Mesendoderm (in vitro differentiated cells): ENCODE data around the gene KRT14.
A peak's percentile ranks its signal among the peaks of the same experiment; 100 is the strongest.
"Not testable (repeated sequence)": the region's sequence is repeated elsewhere in the genome, so short reads cannot be mapped to it uniquely, and the experiment has no call there.

Source experiments
- DNase-seq: peaks from one replicate; pipeline ENCODE4 v3.0.0; 2013
- H2AK5ac ChIP-seq: 2 replicates; pipeline ENCODE4 v1.6.1; 2013; ENCODE audit warnings: low read length, inconsistent platforms
- H2BK120ac ChIP-seq: 2 replicates; pipeline ENCODE4 v1.6.1; 2013; ENCODE audit warnings: low read depth, mild to moderate bottlenecking, low read length, moderate library complexity, mixed read lengths
- H2BK15ac ChIP-seq: replicated peaks from 2 replicates; pipeline ENCODE4 v1.6.1; 2013; ENCODE audit warnings: low read depth, mild to moderate bottlenecking, moderate library complexity
- H2BK5ac ChIP-seq: 2 replicates; pipeline ENCODE4 v1.6.1; 2013; ENCODE audit warnings: low read length, inconsistent platforms
- H3K18ac ChIP-seq: 2 replicates; pipeline ENCODE4 v1.6.1; 2013; ENCODE audit warnings: mild to moderate bottlenecking, low read length, mixed read lengths
- H3K23ac ChIP-seq: one replicate; pipeline ENCODE4 v1.6.1; 2013; ENCODE audit warnings: low read length
- H3K27ac ChIP-seq: 2 replicates; pipeline ENCODE4 v1.5.1; 2013; ENCODE audit warnings: low read depth, mild to moderate bottlenecking, inconsistent platforms, low read length, moderate library complexity
- H3K27me3 ChIP-seq: 2 replicates; pipeline ENCODE4 v1.6.1; 2013; ENCODE audit warnings: low read length, control low read depth, mild to moderate bottlenecking, inconsistent platforms; ENCODE audit not compliant: insufficient read depth, poor library complexity
- H3K36me3 ChIP-seq: 2 replicates; pipeline ENCODE4 v1.6.1; 2013; ENCODE audit warnings: low read length, inconsistent platforms; ENCODE audit not compliant: control insufficient read depth, insufficient read depth
- H3K4ac ChIP-seq: one replicate; pipeline ENCODE4 v1.6.1; 2013; ENCODE audit warnings: low read depth, mild to moderate bottlenecking, low read length, moderate library complexity
- H3K4me1 ChIP-seq: 2 replicates; pipeline ENCODE4 v1.6.1; 2013; ENCODE audit warnings: low read depth, low read length, inconsistent platforms; ENCODE audit not compliant: control insufficient read depth
- H3K4me2 ChIP-seq: 2 replicates; pipeline ENCODE4 v1.6.1; 2013; ENCODE audit warnings: low read length
- H3K4me3 ChIP-seq: 2 replicates; pipeline ENCODE4 v1.5.1; 2013; ENCODE audit warnings: mild to moderate bottlenecking, low read length
- H3K56ac ChIP-seq: one replicate; pipeline ENCODE4 v1.6.1; 2013; ENCODE audit warnings: low read length
- H3K79me1 ChIP-seq: 2 replicates; pipeline ENCODE4 v1.6.1; 2013; ENCODE audit warnings: low read length, inconsistent platforms
- H3K79me2 ChIP-seq: 2 replicates; pipeline ENCODE4 v1.6.1; 2013; ENCODE audit warnings: mild to moderate bottlenecking, low read length; ENCODE audit not compliant: control insufficient read depth, insufficient read depth
- H3K9ac ChIP-seq: 2 replicates; pipeline ENCODE4 v1.6.1; 2013; ENCODE audit warnings: low read length, inconsistent platforms
- H4K5ac ChIP-seq: one replicate; pipeline ENCODE4 v1.6.1; 2013; ENCODE audit warnings: low read length
- H4K8ac ChIP-seq: one replicate; pipeline ENCODE4 v1.6.1; 2013; ENCODE audit warnings: low read depth, mild to moderate bottlenecking, control low read depth, low read length, moderate library complexity
- WGBS: extraction: QIAGEN DNeasy Blood & Tissue Kit; methylation state at CpG from one replicate; pipeline ENCODE4 v1.1.7; 2013; ENCODE audit warnings: low lambda C conversion rate, missing lambda C conversion rate; ENCODE audit not compliant: insufficient coverage; ENCODE audit errors: extremely low coverage; 5-methylcytosine and 5-hydroxymethylcytosine counted together

KRT14 gene

DNA sequence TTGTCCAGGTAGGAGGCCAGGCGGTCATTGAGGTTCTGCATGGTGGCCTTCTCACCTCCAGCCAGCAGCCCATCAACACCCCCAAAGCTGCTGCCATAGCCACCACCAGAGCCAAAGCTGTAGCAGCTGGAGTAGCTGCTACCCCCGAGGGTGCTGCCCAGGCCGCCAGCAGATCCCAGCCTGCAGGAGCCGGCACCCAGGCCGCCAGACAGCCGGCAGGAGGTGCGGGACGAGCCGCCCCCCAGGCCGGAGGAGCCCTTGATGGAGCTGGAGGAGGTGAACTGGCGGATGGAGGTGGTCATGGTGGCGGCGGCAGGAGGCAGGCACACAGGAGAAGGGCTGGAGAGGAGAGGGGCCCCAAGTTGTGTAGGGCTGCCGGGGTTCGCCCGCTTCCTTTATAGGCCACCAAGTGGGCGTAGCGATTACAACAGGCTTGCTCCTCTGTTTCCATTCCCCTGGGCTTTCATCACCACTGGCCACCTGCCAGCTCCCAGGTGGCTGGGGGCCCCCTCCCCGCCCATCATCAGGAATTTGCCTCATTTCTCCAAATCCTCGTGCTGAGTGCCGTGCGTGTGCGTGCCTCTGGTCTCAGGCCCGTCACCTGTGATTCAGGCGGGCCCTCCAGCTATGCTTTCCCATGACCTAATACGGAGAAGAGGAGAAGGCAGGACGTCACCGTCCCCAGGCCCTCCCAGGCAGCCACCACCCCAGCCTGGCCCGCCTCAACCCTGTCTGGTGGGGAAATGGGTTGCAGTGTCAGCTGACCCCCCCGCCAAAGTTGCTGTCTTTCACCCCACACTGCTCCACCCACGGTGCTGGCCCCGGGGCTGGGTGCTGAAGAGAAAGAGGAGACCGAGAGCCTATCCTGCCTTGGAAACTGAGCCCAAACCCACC is 37.8 kb upstream of the KRT14 start, which contains the start of gene KRT17:
Gene KRT17 (minus strand): TSS at position 368 of the 894 bp plus-strand sequence. CDS start 66 bp downstream, at position 302.
- Histone ChIP-seq H4K5ac (no peak within 1 kb of the TSS), H3K56ac (no peak within 1 kb of the TSS), H2AK5ac (no peak within 1 kb of the TSS), H3K27ac (no peak within 1 kb of the TSS), H4K8ac (no peak within 1 kb of the TSS), H2BK15ac (no peak within 1 kb of the TSS), H3K27me3 (no peaks in the 10 kb centered on the region), H2BK120ac (no peak within 1 kb of the TSS), H3K79me2 (no peaks in the 10 kb centered on the region), H3K4me2 (no peak within 1 kb of the TSS), H3K36me3 (no peaks in the 10 kb centered on the region), H2BK5ac (no peak within 1 kb of the TSS), H3K18ac (no peak within 1 kb of the TSS), H3K4me1 (no peaks in the 10 kb centered on the region), H3K23ac (no peak within 1 kb of the TSS), H3K4me3 (no peak within 1 kb of the TSS), H3K9ac (no peak within 1 kb of the TSS), H3K4ac (no peak within 1 kb of the TSS), H3K79me1 (no peaks in the 10 kb centered on the region)
- peak; percentile 36 for DNase-seq
- WGBS: no CpG with 5 or more reads among the region's 33 CpGs

DNA sequence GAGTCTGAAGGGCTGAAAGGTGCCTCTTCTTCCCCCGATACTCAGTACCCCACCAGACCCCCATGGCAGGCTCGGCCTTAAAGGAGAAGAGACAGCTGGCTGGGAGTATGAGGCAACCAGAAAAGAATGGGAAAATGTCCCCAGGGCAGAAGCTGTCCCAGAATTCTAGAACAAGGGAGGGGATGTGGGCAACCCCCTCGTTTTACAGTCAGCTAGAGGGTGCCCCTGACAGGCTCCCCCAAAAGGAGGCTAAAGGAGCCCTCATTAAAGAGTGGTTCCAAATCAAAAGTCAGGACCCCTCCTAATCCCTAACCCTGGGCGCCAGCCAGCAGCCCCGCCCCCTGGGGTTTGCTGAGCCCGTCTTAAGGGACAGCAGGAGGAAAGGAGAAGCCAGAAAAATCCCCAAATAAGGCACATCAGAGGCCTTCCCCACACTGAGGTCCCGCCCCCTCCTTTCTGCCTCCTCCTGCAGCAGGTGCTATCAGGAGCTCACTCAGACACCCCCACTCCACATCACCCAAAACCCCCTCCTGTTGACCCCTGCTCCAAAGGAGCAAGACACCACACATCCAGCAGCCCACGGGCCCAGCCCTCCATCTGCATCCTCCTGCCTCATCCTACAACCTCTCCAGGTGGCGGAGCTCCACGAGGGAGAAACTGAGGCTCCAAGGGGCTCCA is 36.6 kb upstream of the KRT14 start:
- not testable (repeated sequence) for H3K4me2 ChIP-seq, H3K79me2 ChIP-seq, H2AK5ac ChIP-seq, H3K4me1 ChIP-seq, H3K79me1 ChIP-seq, H4K5ac ChIP-seq, H2BK15ac ChIP-seq, H3K4ac ChIP-seq, H3K4me3 ChIP-seq, H4K8ac ChIP-seq, H3K36me3 ChIP-seq, H3K56ac ChIP-seq, H2BK120ac ChIP-seq, H3K27me3 ChIP-seq, H3K23ac ChIP-seq, H2BK5ac ChIP-seq, H3K9ac ChIP-seq, H3K27ac ChIP-seq, H3K18ac ChIP-seq
- DNase-seq: peak; percentile 47
- WGBS: no CpG with 5 or more reads among the region's 10 CpGs

DNA sequence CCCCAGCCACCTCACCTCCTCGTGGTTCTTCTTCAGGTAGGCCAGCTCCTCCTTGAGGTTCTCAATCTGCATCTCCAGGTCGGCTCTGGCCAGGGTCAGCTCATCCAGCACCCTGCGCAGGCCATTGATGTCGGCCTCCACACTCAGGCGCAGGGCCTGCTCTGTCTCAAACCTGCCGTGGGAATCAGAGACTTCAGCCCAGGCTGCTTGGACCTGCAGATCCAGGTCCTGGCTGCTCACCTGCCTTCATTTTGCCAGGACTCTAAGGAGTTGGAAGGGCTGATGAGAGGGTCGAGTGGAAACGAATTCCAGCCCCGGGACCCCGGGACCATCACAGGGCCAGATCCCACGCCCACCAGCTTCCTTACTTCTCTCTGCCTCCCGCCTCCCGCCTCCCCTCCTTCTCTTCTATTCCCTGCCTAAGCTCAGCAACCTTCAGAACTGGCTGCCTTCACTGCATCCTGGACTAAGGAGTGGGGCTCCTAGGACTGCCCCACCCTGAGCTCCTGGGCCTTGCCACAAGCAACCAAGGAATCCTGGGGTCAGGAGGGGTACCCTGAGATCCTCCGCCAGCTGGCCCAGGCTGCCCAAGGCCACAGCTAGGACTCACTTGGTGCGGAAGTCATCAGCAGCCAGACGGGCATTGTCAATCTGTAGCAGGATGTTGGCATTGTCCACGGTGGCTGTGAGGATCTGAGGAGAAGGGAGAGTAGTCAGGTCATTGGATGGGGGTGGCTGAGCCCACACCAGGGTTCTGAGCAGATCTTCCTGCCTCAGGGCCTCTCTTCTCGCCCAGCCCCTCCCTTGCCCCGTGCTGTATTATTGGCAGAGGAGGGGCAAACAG is 35.9 kb upstream of the KRT14 start:
- not testable (repeated sequence) for H3K4me2 ChIP-seq, H3K18ac ChIP-seq, H3K36me3 ChIP-seq, H4K5ac ChIP-seq, H3K27ac ChIP-seq, H2BK15ac ChIP-seq, H2AK5ac ChIP-seq, H3K9ac ChIP-seq, H3K27me3 ChIP-seq, H3K56ac ChIP-seq, H3K4ac ChIP-seq, H2BK5ac ChIP-seq, H3K4me1 ChIP-seq, H2BK120ac ChIP-seq, DNase-seq, H3K79me2 ChIP-seq, H3K23ac ChIP-seq, H3K4me3 ChIP-seq, H4K8ac ChIP-seq, H3K79me1 ChIP-seq
- WGBS: no CpG with 5 or more reads among the region's 19 CpGs

DNA sequence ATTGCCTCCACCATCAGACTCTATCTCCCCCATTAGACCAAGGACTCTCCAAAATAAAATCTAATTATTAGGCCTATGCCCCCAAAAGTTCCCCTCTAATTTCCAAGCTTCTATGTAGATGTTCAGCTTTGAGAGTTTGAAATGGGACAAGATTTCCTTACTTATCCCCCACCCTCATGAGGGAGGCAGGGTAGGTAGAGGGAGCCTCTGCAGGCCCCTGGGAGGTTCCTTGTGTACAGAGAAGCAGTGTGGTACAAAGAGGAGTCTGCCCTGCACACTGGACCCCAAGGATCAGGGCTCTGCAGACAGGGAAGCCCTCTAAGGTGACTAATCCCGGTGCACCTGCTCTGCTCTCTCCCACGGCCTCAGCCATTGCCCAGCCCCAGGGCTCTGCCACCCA is 35.2 kb upstream of the KRT14 start:
- H2BK15ac ChIP-seq: no peak overlapping the region
- H3K18ac ChIP-seq: no peak overlapping the region
- no peak overlapping the region for H3K4ac ChIP-seq
- no peak overlapping the region for H4K5ac ChIP-seq
- H3K4me2 ChIP-seq: no peak overlapping the region
- no peaks in the 10 kb centered on the region for H3K36me3 ChIP-seq
- H2AK5ac ChIP-seq: no peak overlapping the region
- no peak for DNase-seq
- no peak overlapping the region for H4K8ac ChIP-seq
- no peaks in the 10 kb centered on the region for H3K79me1 ChIP-seq
- WGBS: no CpG with 5 or more reads among the region's 2 CpGs
- no peak overlapping the region for H3K27ac ChIP-seq
- no peaks in the 10 kb centered on the region for H3K27me3 ChIP-seq
- no peak overlapping the region for H2BK5ac ChIP-seq
- no peak overlapping the region for H2BK120ac ChIP-seq
- no peaks in the 10 kb centered on the region for H3K79me2 ChIP-seq
- no peak overlapping the region for H3K56ac ChIP-seq
- H3K4me3 ChIP-seq: no peak overlapping the region
- no peaks in the 10 kb centered on the region for H3K4me1 ChIP-seq
- no peak overlapping the region for H3K23ac ChIP-seq
- H3K9ac ChIP-seq: no peak overlapping the region

DNA sequence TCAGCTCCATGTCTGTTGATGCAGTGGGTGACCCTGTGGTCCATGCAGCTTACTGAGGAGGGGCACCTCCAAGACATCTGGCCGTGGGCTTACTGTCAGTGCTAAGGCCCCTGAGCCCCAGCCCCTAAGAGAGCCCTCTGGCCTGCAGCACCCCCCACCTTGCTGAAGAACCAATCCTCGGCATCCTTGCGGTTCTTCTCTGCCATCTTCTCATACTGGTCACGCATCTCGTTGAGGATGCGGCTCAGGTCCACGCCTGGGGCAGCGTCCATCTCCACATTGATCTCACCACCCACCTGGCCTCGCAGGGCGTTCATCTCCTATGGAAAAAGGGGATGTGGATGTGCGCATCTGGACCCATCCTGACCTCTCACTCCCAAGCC is 34.7 kb upstream of the KRT14 start:
- H3K9ac ChIP-seq, H4K5ac ChIP-seq, H4K8ac ChIP-seq, H3K27ac ChIP-seq, H3K4ac ChIP-seq, H3K36me3 ChIP-seq, H3K56ac ChIP-seq, H3K4me1 ChIP-seq, H3K27me3 ChIP-seq, DNase-seq, H3K79me2 ChIP-seq, H2BK15ac ChIP-seq, H2AK5ac ChIP-seq, H3K18ac ChIP-seq, H3K4me3 ChIP-seq, H3K4me2 ChIP-seq, H2BK5ac ChIP-seq, H2BK120ac ChIP-seq, H3K23ac ChIP-seq, H3K79me1 ChIP-seq: not testable (repeated sequence)
- no CpG with 5 or more reads among the region's 11 CpGs for WGBS
